T-cell (primary cell): ENCODE results near the gene PHF10. TPM values are rescaled to one million over a fixed set of nuclear protein-coding genes. Genes with fewer than 3 reads are reported as not detected.

Source experiments
- ATAC-seq, 4 experiments: fragments of 200-7000 bp in 3 of 4; fragments of 150-1000 bp in 1 of 4; cut with Tn5 transposase; replicated peaks in 1 of 4; 1 replicate in 3 of 4; 2 replicates in 1 of 4; pipeline ENCODE4 v1.10.0; 2021; ENCODE audit warnings: moderate library complexity in 3 of 4, mild to moderate bottlenecking in 2 of 4, moderate number of reproducible peaks in 1 of 4
- CTCF ChIA-PET, 2 donors: fragments of 300-600 bp; sonication (Branson Sonifier 250); formaldehyde crosslinking; loops; one replicate each; lab custom pipeline; 2022; ENCODE audit warnings: antibody characterized with exemption in 2 of 2; lab: Charles Lee
- POLR2A ChIA-PET, 2 donors: fragments of 300-600 bp; sonication (Branson Sonifier 250); formaldehyde crosslinking; loops; one replicate each; lab custom pipeline; 2022; ENCODE audit warnings: antibody characterized with exemption in 2 of 2; lab: Charles Lee
- DNase-seq, 35 experiments: peaks; one replicate each; pipeline versions ENCODE4 v3.0.0 to v3.0.0-alpha.2; 2013 to 2023
- H3K27ac ChIP-seq: one replicate; pipeline ENCODE4 v1.5.1; 2013; ENCODE audit warnings: low read length
- H3K27me3 ChIP-seq, 2 experiments: replicated peaks in 1 of 2; 1 replicate in 1 of 2; 2 replicates in 1 of 2; pipeline versions ENCODE4 v1.6.1 to v1.7.0; 2013; ENCODE audit warnings: low read length in 1 of 2, mixed read lengths in 1 of 2; ENCODE audit not compliant: control insufficient read depth in 2 of 2, insufficient read depth in 2 of 2; ENCODE audit errors: extremely low read depth in 1 of 2
- H3K36me3 ChIP-seq, 2 donors: 1 replicate in 1 of 2; 2 replicates in 1 of 2; pipeline versions ENCODE4 v1.6.1 to v1.7.0; 2013; ENCODE audit warnings: low read length in 1 of 2; ENCODE audit not compliant: control insufficient read depth in 2 of 2, insufficient read depth in 1 of 2; ENCODE audit errors: extremely low read depth in 1 of 2
- H3K4me1 ChIP-seq, 2 experiments: 1 replicate in 1 of 2; 2 replicates in 1 of 2; pipeline versions ENCODE4 v1.6.1 to v1.7.0; 2013; ENCODE audit warnings: low read length in 2 of 2, mixed read lengths in 1 of 2; ENCODE audit not compliant: insufficient read depth in 2 of 2, control insufficient read depth in 1 of 2; ENCODE audit errors: extremely low read depth in 1 of 2
- H3K4me3 ChIP-seq, 2 donors: 1 replicate in 1 of 2; 2 replicates in 1 of 2; pipeline versions ENCODE4 v1.5.1 to v1.7.0; 2013; ENCODE audit warnings: mild to moderate bottlenecking in 2 of 2, low read length in 1 of 2, moderate library complexity in 1 of 2; ENCODE audit not compliant: control insufficient read depth in 1 of 2; ENCODE audit errors: extremely low read depth in 1 of 2
- H3K9me3 ChIP-seq: 2 replicates; pipeline ENCODE4 v1.7.0; 2013
- H3K27ac Mint-ChIP-seq, 2 donors: one replicate each; pipeline ENCODE4 v1.8.0; 2020 to 2021; ENCODE audit warnings: mild to moderate bottlenecking in 2 of 2, mixed read lengths in 2 of 2
- H3K27me3 Mint-ChIP-seq, 2 donors: one replicate each; pipeline ENCODE4 v1.8.0; 2021 to 2022; ENCODE audit warnings: mixed read lengths in 2 of 2
- H3K36me3 Mint-ChIP-seq: one replicate; pipeline ENCODE4 v1.8.0; 2021; ENCODE audit warnings: mixed read lengths
- H3K4me1 Mint-ChIP-seq, 3 donors: one replicate each; pipeline ENCODE4 v1.8.0; 2020 to 2022; ENCODE audit warnings: mixed read lengths in 3 of 3, mild to moderate bottlenecking in 1 of 3
- H3K4me3 Mint-ChIP-seq, 3 donors: one replicate each; pipeline ENCODE4 v1.8.0; 2020 to 2022; ENCODE audit warnings: mild to moderate bottlenecking in 3 of 3, mixed read lengths in 3 of 3, moderate library complexity in 3 of 3
- H3K9me3 Mint-ChIP-seq, 3 donors: one replicate each; pipeline ENCODE4 v1.8.0; 2020 to 2022; ENCODE audit warnings: mixed read lengths in 3 of 3
- WGBS: methylation state at CpG from one replicate; pipeline ENCODE4 v1.1.5; 2013; ENCODE audit warnings: missing lambda C conversion rate; ENCODE audit not compliant: insufficient coverage; 5-methylcytosine and 5-hydroxymethylcytosine counted together
- total RNA-seq, 35 experiments: library from RNA in 6 of 35; stranded (reverse) in 6 of 35; fragments of 120-200 nt in 1 of 35; gene quantifications; one replicate each; pipeline versions ENCODE4 v1.2.1 to v1.2.4 and lab custom pipeline; 2013 to 2026

Gene PHF10
- total RNA-seq, 5 donors from 2014 or later (not counting 1 experiment from before 2014, with no cell fraction given): 77.8 to 94.1 (median 85.5) TPM

DNA sequence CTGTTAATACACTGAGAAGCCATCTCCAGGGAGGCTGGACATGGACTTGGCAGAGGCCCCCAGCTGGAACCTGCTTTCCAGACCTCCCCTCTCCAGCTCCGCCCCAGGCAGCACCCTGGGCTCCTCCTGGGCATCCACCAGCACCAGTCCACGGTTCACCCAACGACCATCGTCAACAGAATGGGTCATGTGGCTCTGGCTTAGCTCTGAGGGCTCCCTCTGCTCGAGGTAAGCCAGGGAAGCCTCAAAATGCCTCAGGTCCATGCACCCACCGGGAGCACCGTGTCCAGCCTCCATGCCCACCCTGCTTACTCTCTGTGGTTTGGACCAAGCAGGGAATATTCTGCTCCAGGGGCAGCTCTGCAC, 62.9 kb downstream of the PHF10 start:
- no peaks in the 10 kb centered on the region for H3K9me3 Mint-ChIP-seq
- Histone ChIP-seq H3K9me3 (no peaks in the 10 kb centered on the region), H3K4me1 (no peaks in the 10 kb centered on the region), H3K4me3 (no peak overlapping the region), H3K27ac (no peak overlapping the region), H3K36me3 (peaks cover 2 to 4% of the 10 kb centered on the region in 2 donors), H3K27me3 (no peaks in the 10 kb centered on the region)
- DNase-seq (no peak), ATAC-seq (no peak)
- H3K36me3 Mint-ChIP-seq: peaks cover 50% of the 10 kb centered on the region
- H3K4me3 Mint-ChIP-seq: no peak overlapping the region
- no peaks in the 10 kb centered on the region for H3K27me3 Mint-ChIP-seq
- 91% methylated on average over 7 of the region's 7 CpGs for WGBS
- H3K27ac Mint-ChIP-seq: no peak overlapping the region
- H3K4me1 Mint-ChIP-seq: no peaks in the 10 kb centered on the region
- ChIA-PET POLR2A (no interaction called here), CTCF (no interaction called here)

DNA sequence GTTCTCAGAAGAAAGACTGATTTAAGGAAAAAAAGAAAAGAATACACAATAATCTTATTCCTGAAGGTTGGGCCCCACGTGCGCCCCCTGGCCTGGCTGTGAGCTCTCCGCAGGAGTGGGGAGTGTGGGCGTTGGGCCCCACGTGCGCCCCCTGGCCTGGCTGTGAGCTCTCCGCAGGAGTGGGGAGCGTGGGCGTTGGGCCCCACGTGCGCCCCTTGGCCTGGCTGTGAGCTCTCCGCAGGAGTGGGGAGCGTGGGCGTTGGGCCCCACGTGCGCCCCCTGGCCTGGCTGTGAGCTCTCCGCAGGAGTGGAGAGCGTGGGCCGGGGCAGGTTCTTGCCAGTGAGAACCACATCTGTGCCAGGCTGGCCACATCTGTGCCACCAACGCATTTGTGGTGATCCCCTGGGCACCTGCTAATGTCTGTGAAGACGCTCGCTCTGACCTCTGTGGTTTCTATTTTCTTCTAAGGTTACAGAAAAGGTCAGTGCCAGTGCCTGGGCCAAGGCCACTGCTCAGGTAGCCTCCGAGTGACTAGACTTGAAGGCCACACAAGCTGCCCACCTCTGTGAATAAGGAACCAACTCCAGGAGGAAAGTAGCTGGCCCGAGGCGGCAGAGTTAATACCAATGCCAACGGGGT, 63.4 kb downstream of the PHF10 start:
- Mint-ChIP-seq H3K4me1 (no peaks in the 10 kb centered on the region), H3K36me3 (peaks cover 47% of the 10 kb centered on the region), H3K9me3 (no peaks in the 10 kb centered on the region), H3K27me3 (no peaks in the 10 kb centered on the region), H3K27ac (no peak overlapping the region), H3K4me3 (no peak overlapping the region)
- peaks cover 2 to 4% of the 10 kb centered on the region in 2 donors for H3K36me3 ChIP-seq
- no peak overlapping the region for H3K4me3 ChIP-seq
- DNase-seq: no peak
- ChIA-PET POLR2A (no interaction called here), CTCF (no interaction called here)
- no peaks in the 10 kb centered on the region for H3K27me3 ChIP-seq
- no peak overlapping the region for H3K27ac ChIP-seq
- H3K9me3 ChIP-seq: no peaks in the 10 kb centered on the region
- peaks cover 0 to under 1% of the 10 kb centered on the region in 2 experiments for H3K4me1 ChIP-seq
- 88% methylated on average over 18 of the region's 26 CpGs for WGBS
- ATAC-seq: no peak

DNA sequence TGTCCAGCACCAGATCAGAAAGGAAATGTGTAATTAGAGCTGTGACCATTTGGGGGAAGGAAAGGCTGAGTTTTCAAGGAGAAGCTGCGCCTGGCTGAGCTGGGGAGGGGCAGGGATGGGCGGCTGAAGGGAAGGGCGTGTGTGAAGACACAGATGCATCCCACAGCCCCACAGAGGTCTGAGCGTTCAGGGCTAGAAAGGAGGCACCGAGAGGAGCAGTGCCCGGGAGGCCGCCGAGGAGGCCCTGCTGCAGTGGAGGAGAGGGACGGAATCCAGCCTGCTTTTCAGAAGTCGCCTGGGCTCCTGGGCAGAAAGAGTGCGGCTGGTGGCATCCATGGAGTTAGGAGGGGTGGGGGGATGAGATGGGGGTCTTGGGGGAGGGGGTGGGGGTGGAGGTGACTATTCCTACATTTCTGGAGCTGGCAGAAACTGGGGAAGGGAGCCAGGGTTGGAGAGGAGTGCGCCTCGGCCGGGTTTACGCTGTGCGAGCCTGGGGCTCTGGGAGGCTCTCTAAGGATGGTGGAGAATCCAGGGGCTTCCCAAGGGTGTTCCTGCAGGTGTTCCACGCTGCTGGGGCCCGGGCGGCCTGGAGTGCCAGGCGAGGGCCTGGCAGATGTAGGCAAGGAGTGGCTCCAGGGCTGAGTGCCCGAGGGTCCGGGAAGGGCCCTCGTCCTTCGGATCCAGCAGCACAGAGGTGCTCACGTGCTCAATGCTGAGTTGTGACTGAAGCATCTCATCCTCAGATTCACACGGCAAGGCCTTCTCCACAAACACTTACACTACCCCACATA, 64.3 kb downstream of the PHF10 start:
- peaks cover 2 to 9% of the 10 kb centered on the region in 2 experiments for H3K4me1 ChIP-seq
- H3K36me3 ChIP-seq: peaks cover 2 to 4% of the 10 kb centered on the region in 2 donors
- Mint-ChIP-seq H3K27me3 (no peaks in the 10 kb centered on the region), H3K27ac (no peak overlapping the region), H3K4me3 (no peak overlapping the region), H3K4me1 (peaks cover 3 to 6% (median 4%) of the 10 kb centered on the region in 3 donors), H3K36me3 (peaks cover 43% of the 10 kb centered on the region), H3K9me3 (no peaks in the 10 kb centered on the region)
- no peaks in the 10 kb centered on the region for H3K27me3 ChIP-seq
- WGBS: 93% methylated on average over 17 of the region's 26 CpGs
- no peak overlapping the region for H3K4me3 ChIP-seq
- H3K9me3 ChIP-seq: no peaks in the 10 kb centered on the region
- H3K27ac ChIP-seq: no peak overlapping the region
- DNase-seq (no peak), ATAC-seq (no peak)
- POLR2A ChIA-PET: interaction anchor here in 1 of 2 donors (0.5 kb wide), 1 partner anchor 31 kb away, joined by 4 read pairs; no protein-coding TSS in a partner anchor
- CTCF ChIA-PET: no interaction called here

DNA sequence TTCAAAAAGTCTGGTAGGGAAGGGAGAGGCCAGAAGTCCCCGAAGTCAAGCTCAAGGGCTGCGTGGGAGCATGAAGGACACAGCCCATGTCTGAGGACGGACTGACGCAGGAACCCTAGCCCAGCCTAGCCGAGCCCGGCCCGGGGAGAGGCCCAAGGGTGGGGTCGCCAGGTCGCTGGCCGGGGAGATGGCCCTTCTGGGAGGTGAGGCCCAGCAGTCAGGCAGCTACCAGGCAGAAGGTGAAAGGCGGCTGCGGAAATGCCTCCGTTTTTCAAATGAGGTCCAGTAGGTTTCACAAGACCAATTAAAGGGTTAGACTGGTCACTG, 67.1 kb downstream of the PHF10 start:
- no peak for ATAC-seq
- H3K9me3 ChIP-seq: no peaks in the 10 kb centered on the region
- H3K4me1 ChIP-seq: peaks cover 2 to 11% of the 10 kb centered on the region in 2 experiments
- Mint-ChIP-seq H3K4me3 (no peak overlapping the region), H3K27ac (no peak overlapping the region), H3K4me1 (peaks cover 6 to 16% (median 11%) of the 10 kb centered on the region in 3 donors), H3K9me3 (no peaks in the 10 kb centered on the region), H3K36me3 (peaks cover 25% of the 10 kb centered on the region), H3K27me3 (no peaks in the 10 kb centered on the region)
- H3K27ac ChIP-seq: no peak overlapping the region
- H3K36me3 ChIP-seq: peaks cover 2 to 4% of the 10 kb centered on the region in 2 donors
- no peak overlapping the region for H3K4me3 ChIP-seq
- CTCF ChIA-PET: no interaction called here
- no peak for DNase-seq
- POLR2A ChIA-PET: no interaction called here
- WGBS: 98% methylated on average over 13 of the region's 13 CpGs
- no peaks in the 10 kb centered on the region for H3K27me3 ChIP-seq

DNA sequence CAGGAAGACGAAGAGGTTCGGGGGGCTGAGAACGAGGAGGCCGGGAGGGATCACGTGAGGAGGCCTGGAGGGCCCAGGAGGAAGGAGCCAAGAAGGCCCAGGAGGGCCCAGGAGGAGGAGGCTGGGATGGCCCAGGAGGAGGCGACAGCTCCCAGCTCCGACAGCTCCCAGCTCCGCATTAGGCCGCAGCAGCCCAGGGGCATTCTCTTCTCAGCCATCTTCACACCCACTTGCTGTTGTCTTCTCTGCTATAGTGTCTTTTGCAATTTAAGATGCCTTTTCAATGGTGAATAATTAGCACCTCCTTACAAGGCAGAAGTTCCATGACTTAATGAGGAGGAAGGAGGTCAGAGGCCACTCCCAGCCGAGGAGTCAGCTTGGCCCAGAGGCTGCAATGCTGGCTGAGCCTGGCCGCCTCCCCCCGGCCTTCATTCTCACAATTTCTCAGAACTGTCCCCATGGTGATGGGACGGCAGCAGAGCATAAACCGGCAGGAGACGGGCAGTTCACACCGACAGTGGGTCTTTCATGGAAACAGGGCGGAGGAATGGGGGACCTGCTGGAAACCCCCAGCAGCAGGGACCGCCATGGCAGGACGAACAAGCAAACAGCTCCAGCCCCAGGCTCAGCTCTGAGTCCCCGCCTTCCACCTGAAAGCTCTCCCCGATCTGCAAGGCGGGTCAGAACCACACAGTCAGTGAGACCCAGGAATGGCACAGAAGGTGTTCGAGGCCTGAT, 67.6 kb downstream of the PHF10 start:
- Mint-ChIP-seq H3K27ac (no peak overlapping the region), H3K9me3 (no peaks in the 10 kb centered on the region), H3K4me1 (peaks cover 6 to 16% (median 11%) of the 10 kb centered on the region in 3 donors), H3K27me3 (no peaks in the 10 kb centered on the region), H3K4me3 (no peak overlapping the region), H3K36me3 (peaks cover 25% of the 10 kb centered on the region)
- 96% methylated on average over 19 of the region's 23 CpGs for WGBS
- H3K27ac ChIP-seq: no peak overlapping the region
- H3K36me3 ChIP-seq: peaks cover 2 to 4% of the 10 kb centered on the region in 2 donors
- DNase-seq: no peak
- H3K4me1 ChIP-seq: peaks cover 2 to 11% of the 10 kb centered on the region in 2 experiments
- no peaks in the 10 kb centered on the region for H3K27me3 ChIP-seq
- CTCF ChIA-PET: no interaction called here
- H3K9me3 ChIP-seq: no peaks in the 10 kb centered on the region
- H3K4me3 ChIP-seq: no peak overlapping the region
- POLR2A ChIA-PET: no interaction called here
- ATAC-seq: no peak
